Measurements from ENCODE around the gene FER1L5.

Gene FER1L5

GRCh38 chr2:96683972-96684820, 41.6 kb downstream of the FER1L5 start:
- DNase-seq, result no peak

DNA sequence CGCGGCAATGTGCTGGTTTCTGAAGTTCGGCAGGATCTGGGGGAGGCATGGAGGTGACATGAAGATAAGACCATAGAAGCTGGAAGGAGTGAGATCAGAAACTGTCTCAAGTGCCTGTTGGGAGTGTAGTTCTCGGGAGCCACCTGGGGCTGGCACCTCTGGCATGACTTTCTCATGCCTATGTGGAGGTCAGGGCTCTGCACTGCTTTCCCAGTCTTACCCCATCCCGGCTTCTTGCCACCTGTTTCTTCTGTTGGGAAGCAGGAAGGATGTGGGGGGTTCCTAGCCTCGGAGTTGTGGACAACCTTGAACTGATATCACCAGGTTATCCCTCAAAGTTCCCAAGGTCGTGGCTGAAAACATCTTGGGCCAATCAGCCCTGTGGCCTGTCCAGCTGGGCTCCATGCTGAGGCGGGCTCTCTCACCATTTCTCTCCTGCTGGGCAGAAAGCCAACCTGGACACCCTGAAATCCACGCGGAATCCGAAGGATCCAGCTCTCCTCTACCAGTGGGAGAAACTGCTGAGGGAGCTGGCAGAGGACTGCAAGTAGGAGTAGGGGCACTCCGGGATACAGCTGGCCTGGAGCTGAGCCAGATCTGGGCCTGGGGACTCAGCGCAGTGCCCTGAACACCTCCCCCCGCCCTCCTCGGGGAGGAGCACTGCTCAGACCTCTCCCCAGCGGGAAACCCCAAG, 42.5 kb downstream of the FER1L5 start:
- DNase-seq, result no peak

GRCh38 chr2:96685577-96686459, 43.3 kb downstream of the FER1L5 start:
- DNase-seq, result peak; percentile 14

DNA sequence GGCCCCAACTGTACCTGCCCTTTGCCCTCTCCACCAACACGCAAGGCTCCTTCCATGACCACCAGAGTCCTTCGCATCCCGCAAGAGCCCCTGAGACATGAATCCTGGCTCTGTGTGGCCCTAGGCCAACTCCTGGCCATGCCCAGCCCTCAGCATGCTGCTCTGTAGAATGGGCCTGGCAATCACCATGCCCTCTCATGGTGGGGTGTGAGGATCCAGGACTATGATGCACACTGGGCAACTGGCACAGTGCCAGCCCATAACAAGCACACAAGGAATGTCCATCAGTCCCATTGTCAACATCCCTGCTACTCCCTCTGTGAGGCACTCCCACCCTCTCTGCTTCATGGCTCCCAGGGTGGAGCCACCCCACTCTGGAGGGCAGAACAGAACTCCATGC, 44.7 kb downstream of the FER1L5 start:
- DNase-seq, result no peak

DNA sequence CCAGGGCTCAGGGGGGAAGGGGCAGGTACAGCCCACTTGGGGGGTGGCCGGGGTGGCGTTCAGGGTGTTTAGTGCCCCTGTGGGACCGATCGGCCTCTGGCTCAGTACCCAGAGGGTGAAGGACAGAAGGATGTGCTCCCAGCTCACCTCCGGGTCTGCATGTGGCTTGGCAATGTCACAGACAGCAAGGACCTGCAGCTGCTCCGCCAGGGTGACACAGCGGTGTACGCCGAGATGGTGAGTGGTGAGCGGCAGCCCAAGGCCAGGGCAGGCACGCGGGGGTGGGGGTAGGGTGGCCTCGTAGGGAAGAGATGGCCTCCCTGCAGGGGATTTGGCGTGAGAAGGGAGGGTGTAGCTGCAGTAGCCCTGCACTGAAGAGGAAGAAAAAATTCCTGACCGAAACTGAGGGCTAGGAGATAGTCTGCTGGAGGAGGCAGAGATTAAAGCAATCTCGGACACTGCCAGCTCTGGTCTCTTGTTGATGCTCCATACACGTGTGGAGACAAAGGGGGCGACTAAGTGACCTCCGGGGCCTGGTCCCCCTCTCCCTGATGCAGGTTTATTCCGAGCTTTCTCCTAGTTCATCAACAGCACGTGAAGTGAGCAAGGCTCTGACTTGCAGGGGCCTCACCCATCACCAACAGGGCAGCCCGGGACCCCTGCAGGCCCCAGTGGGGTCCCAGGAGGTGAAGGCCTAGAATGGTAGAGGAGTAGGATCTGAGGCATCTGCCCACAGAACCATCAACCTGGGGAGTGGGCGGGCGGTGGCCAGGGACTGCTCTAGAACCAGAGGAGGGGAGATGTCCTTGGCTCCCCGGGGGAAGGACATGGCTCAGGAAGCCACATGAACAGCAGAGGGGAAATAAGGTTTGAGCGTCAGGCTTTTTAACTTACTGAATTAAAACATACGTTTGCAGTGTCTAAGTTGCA, 45.4 kb downstream of the FER1L5 start:
- no peak for DNase-seq

DNA sequence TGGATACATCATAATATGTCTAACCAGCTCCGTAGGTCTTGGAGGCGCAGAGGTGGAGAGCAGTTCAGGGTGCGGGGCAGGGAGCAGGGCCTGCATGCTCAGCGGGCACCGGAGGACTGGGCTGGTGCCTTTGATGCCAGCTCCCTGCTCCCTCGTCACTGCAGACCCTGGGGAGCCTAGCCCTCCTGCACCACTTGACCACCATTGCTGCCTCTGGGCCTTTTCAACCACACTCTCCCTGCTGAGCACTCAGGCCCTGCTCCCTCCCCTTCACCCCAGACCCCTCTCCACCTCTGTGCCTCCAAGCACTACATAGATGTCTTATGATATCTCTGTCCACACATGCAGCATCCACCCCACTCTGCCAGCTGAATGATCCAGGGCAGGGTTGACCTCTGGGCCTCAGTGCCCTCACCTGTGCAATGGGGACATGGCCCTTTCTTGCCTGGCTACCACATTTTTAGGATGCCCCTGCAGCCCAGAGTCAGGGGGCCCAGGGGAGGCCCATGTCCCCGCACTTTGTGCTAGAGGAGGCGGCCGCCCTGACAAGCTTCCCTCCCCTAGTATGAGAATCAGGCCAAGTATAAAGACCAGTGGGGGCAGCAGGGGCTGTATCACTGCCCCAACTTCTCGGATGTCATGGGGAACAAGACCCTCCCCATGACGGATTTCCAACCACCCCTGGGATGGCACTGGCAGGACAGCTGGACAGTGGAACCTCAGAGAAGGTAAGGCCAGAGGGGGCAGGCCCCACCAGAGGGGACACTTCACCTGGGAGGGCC, 46.3 kb downstream of the FER1L5 start:
- no peak for DNase-seq

- DNase-seq, result no peak
Measured at GRCh38 chr2:96689431-96689991, 46.9 kb downstream of the FER1L5 start.

GRCh38 chr2:96690306-96691021, 47.9 kb downstream of the FER1L5 start:
- DNase-seq, result no peak

DNA sequence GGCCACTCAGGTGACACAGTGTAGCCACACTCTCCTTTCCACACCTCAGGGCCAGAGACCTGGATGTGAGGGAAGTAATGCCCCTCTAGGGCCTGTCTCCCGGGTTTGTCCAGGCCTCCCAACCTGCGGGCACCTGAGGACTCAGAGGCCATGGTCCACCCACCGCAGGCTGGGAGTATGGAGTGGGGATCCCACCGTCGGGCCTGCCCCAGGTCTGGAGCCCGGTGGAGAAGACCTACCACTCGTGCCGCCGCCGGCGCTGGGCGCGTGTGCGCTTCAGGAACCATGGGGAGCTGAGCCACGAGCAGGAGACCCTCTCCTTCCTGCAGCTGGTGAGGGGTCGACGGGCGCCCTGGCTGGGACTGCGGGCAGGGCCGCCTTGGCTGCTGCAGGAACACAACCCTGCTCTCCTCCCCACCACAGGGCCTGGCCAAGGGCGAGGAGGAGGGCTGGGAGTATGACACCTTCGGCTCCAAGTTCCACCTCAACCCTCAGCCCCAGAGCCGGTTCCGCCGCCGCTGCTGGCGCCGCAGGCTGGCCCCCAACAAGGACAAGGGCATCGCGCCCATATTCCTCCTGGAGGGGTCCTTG, 48.6 kb downstream of the FER1L5 start:
- no peak for DNase-seq

DNA sequence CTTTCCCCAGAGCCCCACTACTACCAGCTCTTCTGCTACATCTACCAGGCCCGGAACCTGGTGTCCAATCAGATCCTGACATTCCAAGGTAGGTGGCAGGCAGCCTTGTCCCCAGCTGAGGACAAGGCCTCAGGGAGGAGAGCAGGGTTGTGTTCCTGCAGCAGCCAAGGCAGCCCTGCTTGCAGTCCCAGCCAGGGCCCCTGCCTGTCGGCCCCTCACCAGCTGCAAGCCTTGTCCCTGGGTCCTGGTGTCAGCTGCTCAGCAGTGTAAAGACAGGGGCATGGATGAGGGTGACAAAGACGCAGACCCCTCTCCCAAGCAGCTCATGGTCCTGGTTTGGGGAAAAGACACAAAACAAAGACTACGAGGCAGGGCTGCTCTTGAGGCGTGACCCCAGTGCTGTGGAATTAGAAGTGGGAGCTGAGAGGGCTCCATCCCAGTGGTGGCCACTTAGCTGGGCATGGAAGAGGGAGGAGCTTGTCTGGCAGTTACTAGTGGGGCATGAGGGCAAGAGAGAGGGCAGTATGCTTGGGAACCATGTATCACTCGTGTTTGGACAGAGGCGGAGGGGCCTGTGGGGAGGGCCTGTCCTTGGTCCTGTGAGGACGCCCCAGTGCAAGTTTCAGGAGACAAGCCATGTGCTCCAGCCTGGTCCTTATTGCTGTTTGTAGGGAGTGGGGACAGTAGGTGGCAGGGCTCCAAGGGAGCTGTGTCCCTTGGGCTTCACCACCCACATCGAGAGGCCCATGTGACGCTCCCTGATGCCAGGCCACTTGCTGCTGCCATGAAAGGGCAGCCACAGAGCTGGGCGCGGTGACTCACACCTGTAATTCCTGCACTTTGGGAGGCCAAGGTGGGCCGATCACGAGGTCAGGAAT, 49.8 kb downstream of the FER1L5 start:
- no peak for DNase-seq

DNA sequence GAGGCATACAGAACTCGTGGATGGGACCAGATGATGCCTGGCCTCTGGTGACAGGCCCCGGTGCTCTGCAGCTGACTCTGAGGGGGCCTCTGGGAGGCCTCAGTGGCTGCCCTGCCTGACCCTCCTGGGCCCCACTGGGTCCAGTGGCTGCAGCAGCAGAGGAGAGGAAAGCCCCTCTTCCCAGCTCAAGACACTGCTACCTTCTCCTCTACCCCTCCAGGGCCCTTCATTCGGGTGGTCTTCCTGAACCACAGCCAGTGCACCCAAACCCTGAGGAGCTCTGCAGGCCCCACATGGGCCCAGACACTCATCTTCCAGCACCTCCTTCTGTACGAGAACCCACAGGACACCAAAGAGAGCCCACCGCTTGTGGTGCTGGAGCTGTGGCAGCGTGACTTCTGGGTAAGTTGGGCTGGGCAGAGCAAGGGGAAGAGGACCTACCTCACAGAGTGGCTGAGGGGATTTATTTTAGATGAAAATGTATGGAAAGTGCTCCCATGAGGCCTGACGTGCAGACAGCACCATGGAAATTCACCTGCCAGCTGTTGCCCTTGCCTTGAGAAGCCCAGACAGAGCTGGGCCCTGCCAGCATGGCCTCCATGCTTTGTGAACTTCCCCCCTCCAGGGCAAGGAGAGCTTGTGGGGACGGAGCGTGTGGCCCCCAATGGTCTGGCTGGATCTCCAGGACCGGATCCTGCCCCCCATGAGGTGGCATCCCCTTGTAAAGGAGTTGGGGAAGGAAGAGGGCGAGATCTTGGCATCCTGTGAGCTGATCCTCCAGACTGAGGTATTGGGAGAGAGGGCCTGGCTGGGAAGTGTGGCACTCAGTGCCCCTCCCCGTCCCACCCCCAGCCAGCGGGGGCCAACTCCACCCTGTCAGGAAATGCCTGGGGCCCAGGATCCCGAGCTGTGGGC, 51.0 kb downstream of the FER1L5 start:
- DNase-seq, result no peak

GRCh38 chr2:96694279-96694678, 51.7 kb downstream of the FER1L5 start:
- no peak for DNase-seq

DNA sequence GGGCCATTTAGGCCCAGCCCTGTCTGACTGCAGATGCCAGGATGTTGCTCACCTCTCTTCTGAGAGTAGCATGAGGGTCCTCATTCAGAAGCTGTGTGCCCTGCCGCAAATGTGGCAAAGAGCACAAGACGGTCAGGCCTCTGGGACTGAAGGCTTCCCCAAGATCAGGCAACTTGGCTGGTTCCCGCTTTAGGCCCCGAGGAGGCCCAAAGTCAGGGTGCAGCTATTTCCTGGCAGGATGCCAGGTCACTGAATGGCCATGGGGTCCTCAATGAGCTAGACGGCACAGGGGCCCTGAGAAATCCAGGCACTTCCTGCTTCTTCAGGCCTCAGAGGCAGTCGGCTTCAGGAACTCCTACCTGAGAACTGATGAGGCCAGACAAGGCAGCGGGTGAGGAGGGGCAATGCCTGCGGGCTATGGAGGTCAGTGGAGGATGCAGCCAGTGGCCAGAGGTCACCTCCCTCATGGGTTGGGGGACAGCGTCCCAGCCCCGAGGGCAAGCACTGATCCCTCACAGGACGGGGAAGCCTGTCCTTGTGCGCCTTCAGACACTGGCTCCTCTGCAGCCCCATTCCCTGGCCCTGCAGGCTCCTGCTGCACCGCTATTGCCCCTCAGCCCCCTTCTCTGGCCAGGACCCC, 52.4 kb downstream of the FER1L5 start:
- DNase-seq, result no peak

DNA sequence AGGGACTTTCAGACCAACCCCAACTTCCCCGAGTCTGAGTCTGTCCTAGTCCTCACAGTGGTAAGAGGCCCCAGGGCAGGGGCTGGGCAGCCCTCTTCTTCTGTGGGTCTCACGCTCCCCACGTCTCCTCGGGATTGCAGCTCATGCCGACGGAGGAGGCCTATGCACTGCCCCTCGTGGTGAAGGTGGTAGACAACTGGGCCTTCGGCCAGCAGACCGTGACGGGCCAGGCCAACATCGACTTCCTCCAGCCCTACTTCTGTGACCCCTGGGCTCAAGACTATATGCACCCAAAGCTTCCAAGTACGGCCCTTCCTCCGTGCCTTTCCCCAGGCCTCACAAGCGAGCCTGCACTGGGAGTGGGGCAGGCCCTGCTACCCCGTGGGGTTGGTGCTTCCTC, 53.0 kb downstream of the FER1L5 start:
- no peak for DNase-seq

DNA sequence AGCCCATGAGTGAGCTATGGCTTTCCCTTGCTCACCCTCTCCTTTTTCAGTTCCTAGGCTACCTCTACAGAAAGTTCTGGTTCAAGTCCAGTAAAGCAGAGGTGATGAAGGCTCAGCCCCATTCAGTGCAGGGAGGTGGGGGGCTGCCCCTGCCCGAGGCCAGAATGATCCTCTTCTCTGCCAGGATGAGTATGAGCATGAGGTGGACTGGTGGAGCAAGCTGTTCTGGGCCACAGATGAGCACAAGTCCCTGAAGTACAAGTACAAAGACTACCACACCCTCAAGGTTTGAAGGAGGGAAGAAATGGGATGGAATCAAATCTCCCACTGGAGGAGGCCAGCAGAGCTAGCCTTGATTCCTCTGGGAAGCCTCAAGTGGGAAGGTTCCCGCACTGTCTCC, 54.9 kb downstream of the FER1L5 start:
- no peak for DNase-seq

GRCh38 chr2:96698221-96698861, 55.8 kb downstream of the FER1L5 start:
- no peak for DNase-seq

- DNase-seq, result no peak
Measured at GRCh38 chr2:96699021-96699420, 56.5 kb downstream of the FER1L5 start.
